Fibroblast of the aortic adventitia (primary cell): Measurements from ENCODE around the gene FCRLB. TPM values are rescaled to one million over a fixed set of nuclear protein-coding genes. Genes with fewer than 3 reads are reported as not detected.
"Not testable (repeated sequence)": the region's sequence is repeated elsewhere in the genome, so short reads cannot be mapped to it uniquely, and the experiment has no call there.

Source experiments
- DNase-seq: peaks from one replicate; pipeline ENCODE4 v3.0.0-alpha.2; 2010; ENCODE audit warnings: low read depth
- H3K4me3 ChIP-seq: 2 replicates; pipeline ENCODE4 v1.5.1; 2011; ENCODE audit warnings: low read depth, mild to moderate bottlenecking, control low read depth, low read length, moderate library complexity
- total RNA-seq: library from RNA; depleted of rRNA; stranded (reverse); fragments of >200 nt; gene quantifications from 2 replicates; pipeline ENCODE4 v1.2.3, GENCODE V29; 2012; ENCODE audit warnings: low replicate concordance
- TF ChIP-seq, protein P1 (sequence below): IDR thresholded peaks from 2 replicates; pipeline ENCODE4 v1.5.1; 2011; ENCODE audit warnings: mild to moderate bottlenecking, low read length, control low read depth, inconsistent platforms; ENCODE audit not compliant: insufficient read depth

The FCRLB gene
- total RNA-seq, 1 donor = 3.0 TPM

DNA sequence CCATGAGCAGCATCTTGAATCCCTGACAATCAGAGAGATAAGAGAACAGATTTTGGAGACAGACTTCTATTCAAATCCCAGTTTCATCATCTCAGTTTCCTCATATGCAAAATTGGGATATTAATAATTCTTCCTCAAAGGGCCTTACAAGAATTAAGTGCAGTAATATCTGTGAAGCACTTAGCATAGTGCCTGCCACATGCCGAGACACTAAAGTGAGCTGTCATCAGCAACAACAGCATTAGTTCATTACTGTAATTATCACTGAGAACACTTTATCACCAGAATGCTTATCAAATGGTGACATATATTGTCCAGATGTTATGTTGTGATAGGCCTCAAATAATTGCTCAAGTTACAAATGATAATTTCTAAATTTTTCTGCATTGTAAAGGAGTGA is 922 bp upstream of the FCRLB start:
- TF ChIP-seq, protein P1, sequence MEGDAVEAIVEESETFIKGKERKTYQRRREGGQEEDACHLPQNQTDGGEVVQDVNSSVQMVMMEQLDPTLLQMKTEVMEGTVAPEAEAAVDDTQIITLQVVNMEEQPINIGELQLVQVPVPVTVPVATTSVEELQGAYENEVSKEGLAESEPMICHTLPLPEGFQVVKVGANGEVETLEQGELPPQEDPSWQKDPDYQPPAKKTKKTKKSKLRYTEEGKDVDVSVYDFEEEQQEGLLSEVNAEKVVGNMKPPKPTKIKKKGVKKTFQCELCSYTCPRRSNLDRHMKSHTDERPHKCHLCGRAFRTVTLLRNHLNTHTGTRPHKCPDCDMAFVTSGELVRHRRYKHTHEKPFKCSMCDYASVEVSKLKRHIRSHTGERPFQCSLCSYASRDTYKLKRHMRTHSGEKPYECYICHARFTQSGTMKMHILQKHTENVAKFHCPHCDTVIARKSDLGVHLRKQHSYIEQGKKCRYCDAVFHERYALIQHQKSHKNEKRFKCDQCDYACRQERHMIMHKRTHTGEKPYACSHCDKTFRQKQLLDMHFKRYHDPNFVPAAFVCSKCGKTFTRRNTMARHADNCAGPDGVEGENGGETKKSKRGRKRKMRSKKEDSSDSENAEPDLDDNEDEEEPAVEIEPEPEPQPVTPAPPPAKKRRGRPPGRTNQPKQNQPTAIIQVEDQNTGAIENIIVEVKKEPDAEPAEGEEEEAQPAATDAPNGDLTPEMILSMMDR = no peak
- no peak overlapping the region for H3K4me3 ChIP-seq
- no peak for DNase-seq

DNA sequence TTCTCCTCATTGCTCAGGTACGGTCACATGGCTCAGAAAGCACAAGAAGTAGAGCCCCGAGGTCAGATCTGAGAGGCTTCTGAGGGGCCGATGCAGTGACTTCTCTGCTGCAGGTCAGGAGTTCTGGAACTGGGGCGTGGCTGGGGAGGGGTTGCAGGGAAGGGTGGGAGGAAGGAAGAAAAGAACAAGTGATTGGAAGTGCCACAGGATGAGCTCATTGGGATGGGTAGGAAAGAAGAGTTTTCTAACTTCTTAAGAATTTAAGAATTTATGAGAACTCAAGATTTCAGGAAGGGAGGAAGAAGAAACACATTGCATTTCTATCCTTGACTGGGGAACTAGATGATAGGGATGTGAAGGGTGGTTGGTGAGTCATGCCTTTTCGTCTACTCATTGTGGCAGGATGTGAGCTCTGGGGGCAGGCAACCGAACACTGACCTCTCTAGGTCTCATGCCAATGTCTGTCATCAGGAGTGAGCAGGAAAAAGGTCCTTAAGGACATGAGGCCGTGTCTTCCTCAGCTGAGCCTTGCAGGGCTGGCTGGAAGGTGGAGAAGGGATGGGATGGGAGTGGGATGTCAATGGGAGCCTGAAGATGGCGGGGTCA is 497 bp downstream of the FCRLB start:
- H3K4me3 ChIP-seq = no peak overlapping the region
- peak; percentile 76 for DNase-seq
- TF ChIP-seq, protein P1 = no peak

DNA sequence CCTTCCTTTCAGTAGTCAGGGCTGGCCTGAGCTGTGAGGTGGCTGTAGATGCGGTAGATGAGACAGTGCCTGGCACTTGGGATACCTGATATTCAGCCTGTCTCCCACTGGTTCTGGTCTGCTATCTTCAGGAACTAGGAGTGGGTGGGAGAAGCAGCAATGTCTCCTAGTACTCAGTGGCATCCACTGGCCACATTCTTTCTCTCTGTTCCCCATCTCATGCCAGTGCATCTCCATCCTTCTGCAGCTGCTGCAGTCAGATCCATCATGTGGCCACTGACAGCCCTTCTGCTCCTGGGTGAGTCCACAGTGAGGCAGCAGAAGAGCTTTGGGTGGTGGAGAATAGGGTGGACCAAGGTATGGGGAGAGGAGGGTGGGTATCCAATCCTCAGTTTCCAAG is 1.1 kb downstream of the FCRLB start:
- H3K4me3 ChIP-seq = no peak overlapping the region
- TF ChIP-seq, protein P1 = no peak
- DNase-seq = no peak

DNA sequence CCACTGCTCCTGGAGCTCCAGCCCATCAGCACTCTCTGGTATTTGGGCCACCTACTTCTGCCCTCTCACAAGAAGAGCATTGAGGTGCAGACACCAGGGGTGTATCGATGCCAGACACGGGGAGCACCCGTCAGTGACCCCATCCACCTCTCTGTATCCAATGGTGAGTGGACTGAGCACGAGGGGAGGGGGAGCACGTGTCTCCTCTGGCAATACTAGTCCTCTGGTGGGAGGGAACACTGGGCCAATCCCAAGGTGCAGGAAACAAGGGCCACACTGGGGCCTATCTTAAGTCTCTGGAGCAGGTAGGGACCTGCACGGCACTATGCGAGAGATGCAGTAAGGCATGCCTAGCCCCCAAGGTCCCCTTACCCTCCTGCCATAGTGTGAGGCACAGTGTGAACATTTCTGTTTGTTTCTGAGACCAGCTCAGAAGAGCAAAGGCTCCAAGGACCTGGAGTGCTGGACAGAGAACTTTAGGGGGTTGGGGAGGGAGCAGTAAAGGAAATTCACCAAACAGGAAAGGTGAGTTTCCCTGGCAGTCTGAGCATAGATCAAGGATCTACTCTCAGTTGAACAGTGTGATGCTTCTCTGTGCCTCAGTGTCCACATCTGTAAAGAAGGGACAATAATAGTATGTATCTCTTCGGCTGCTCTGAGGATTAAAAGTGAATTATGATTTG is 2.3 kb downstream of the FCRLB start:
- TF ChIP-seq, protein P1 = no peak
- H3K4me3 ChIP-seq = no peak overlapping the region
- DNase-seq = no peak

DNA sequence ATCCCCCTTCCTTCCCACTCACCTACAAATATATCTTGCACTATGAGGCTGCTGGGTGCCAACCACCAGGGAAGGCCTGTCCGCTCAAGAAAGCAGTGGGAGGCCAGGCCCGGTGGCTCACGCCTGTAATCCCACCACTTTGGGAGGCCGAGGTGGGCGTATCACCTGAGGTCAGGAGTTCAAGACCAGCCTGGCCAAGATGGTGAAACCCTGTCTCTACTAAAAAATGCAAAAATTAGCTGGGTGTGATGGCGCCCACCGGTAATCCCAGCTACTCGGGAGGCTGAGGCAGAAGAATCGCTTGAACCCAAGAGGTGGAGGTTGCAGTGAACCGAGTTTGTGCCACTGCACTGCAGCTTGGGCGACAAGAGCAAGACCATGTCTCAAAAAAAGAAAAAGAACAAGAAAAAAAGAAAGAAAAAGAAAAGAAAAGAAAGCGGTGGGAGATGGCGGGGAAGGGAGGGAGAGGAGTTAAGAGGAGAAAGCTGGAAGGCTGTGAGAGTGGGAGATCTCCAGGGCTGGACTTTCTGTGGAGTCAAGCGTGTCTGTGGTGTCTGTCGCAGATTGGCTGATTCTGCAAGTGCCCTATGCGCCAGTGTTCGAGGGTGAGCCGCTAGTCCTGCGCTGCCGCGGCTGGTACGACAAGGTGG is 4.0 kb downstream of the FCRLB start:
- peak overlapping the region; percentile 79 for H3K4me3 ChIP-seq
- not testable (repeated sequence) for DNase-seq

DNA sequence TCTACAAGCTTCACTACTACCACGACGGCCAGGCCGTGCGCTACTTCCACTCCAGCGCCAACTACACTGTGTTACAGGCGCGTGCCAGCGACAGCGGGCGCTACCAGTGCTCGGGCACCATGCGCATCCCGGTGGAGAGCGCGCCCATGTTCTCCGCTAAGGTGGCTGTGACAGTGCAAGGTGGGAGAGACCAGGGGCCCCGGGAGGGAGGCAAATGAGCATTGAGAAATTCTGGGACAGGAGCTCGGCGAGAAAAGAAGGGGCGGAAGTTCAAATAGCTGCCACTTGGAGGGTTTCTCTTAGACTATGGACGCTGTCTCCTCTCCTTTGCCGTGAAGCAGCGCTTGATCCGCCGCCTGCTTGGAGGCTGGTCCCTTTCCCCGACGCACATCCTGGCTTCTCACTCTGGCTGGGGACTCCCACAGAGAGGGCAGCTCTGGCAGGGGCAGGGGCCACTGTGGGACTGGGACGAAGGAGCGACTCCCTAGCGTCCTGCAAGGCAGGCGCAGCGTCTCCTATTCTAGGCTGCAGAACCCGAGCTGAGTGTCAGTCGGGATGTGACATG is 4.6 kb downstream of the FCRLB start:
- DNase-seq = peak; percentile 58
- TF ChIP-seq, protein P1 = peak; percentile 63

More for the DNA sequence above, 4.6 kb downstream of the FCRLB start:
- peak overlapping the region; percentile 79 for H3K4me3 ChIP-seq
